Ovary (tissue), 9 donors: ENCODE measurements around the gene SEMA3B. TPM values are rescaled to one million over a fixed set of nuclear protein-coding genes. Genes with fewer than 3 reads are reported as not detected.

Experiments
- DNase-seq, 5 donors: peaks; one replicate each; pipeline ENCODE4 v3.0.0-alpha.2; 2019 to 2020
- H3K27ac ChIP-seq, 2 donors: fragments of 200-600 bp; one replicate each; pipeline versions ENCODE4 v1.5.1 to v1.8.0; 2019 to 2022
- H3K27me3 ChIP-seq: fragments of 200-600 bp; one replicate; pipeline ENCODE4 v1.8.0; 2022
- H3K36me3 ChIP-seq: fragments of 200-600 bp; sonication (generic); one replicate; pipeline ENCODE4 v1.5.1; 2019
- H3K4me1 ChIP-seq: one replicate; pipeline ENCODE4 v1.8.1; 2013; ENCODE audit warnings: mild to moderate bottlenecking, moderate library complexity; ENCODE audit not compliant: insufficient read depth
- H3K4me3 ChIP-seq: fragments of 200-600 bp; sonication (generic); one replicate; pipeline ENCODE4 v1.5.1; 2017
- H3K9me3 ChIP-seq, 2 donors: fragments of 200-600 bp in 1 of 2; sonication (generic) in 1 of 2; one replicate each; pipeline versions ENCODE4 v1.5.1 to v1.8.1; 2013 to 2019; ENCODE audit warnings: mild to moderate bottlenecking in 1 of 2, moderate library complexity in 1 of 2
- CTCF ChIP-seq, 3 donors: fragments of 450-650 bp in 2 of 3; fragments of 200-600 bp in 1 of 3; IDR thresholded peaks; one replicate each; pipeline versions ENCODE4 v1.5.1 to v1.8.0; 2016 to 2022; ENCODE audit warnings: antibody characterized with exemption in 3 of 3, mild to moderate bottlenecking in 1 of 3
- EP300 ChIP-seq: sonication (generic); formaldehyde crosslinking; IDR thresholded peaks from one replicate; pipeline ENCODE4 v1.6.1; 2017; ENCODE audit warnings: antibody characterized with exemption
- POLR2A ChIP-seq: fragments of 450-650 bp; IDR thresholded peaks from one replicate; pipeline ENCODE4 v1.6.1; 2017; ENCODE audit warnings: antibody characterized with exemption, mild to moderate bottlenecking, moderate library complexity
- WGBS, 3 donors: extraction: QIAGEN DNeasy Blood & Tissue Kit in 1 of 3; methylation state at CpG; one replicate each; pipeline versions ENCODE4 v1.1.5 to v1.1.7; 2013 to 2017; 5-methylcytosine and 5-hydroxymethylcytosine counted together
- intact Hi-C, 4 donors: fragments of 100-400 bp; cut with DNase I; formaldehyde crosslinking; loops; one replicate each; pipeline versions ENCODE4 v1.11.0 to v1.15.1; 2022 to 2023
- polyA plus RNA-seq, 2 donors: library from polyadenylated mRNA; stranded (reverse); fragments of 200-250 nt in 1 of 2; fragments of 350-450 nt in 1 of 2; fragmentation: Illumina TruSeq in 1 of 2; extraction: RNeasy Lipid Tissue Mini Kit (QIAGEN cat#74804) in 1 of 2; gene quantifications; one replicate each; pipeline ENCODE4 v1.2.3, GENCODE V29; 2013 to 2014
- total RNA-seq, 7 donors: library from RNA; depleted of rRNA in 2 of 7; stranded (reverse); fragments of >200 nt in 2 of 7; fragmentation: NEBNext Ultra II Directional in 3 of 7; extraction: Animal tissue kit (Norgen Biotek cat#: 25700) in 3 of 7; gene quantifications; one replicate each; pipeline versions ENCODE4 v1.1.0 to v1.2.4, GENCODE V29; 2016 to 2023
- donor health status: DM: no; HTN: no; CAD: no; lungs with moderate emphysema.
- donor health status: DM: no; HTN: no; CAD: no.
- donor health status: Bipolar disorder and iron deficiency.
- donor health status: DM: yes; HTN: yes; CAD: no.
- donor health status: DM: no; HTN: no; CAD: no.
- donor health status: DM: yes; HTN: yes; CAD: no.

Gene SEMA3B
- total and polyA plus RNA-seq, 9 donors = 5.0 to 224 (median 51.1) TPM

DNA sequence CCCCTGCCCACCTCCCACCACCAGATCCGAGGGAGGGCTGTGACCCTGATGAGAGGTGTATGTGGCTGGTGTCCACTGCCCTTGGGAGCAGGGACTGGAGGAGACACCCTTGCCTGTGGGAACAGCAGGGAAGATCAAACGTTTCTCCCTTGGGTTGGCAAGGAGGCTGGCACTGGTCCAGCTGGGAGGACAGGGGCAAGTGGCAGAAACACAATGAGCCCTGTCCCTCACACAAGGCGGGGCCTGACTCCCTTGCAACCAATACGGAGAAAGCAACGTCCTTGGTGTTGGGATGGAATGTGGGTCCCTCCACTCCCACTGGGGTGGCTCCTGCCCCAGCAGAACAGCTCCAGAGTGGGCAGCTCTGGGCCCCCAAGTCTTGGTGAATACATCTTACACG is 48.4 kb downstream of the SEMA3B start:
- no peak for DNase-seq
- WGBS, 3 donors = 52 to 61% (median 56%) methylated on average over 6 of the region's 6 CpGs
- H3K27ac ChIP-seq = no peak overlapping the region

GRCh38 chr3:50318163-50318562 is 49.2 kb downstream of the SEMA3B start:
- DNase-seq = no peak
- H3K9me3 ChIP-seq = no peaks in the 10 kb centered on the region
- 77 to 83% (median 77%) methylated on average over 9 to 11 of the region's 11 CpGs for WGBS, 3 donors
- H3K4me3 ChIP-seq = no peak overlapping the region
- TF ChIP-seq POLR2A (no peak), CTCF (IDR thresholded peaks at IDR 0.05) (no peak), EP300 (no peak)
- no peaks in the 10 kb centered on the region for H3K27me3 ChIP-seq
- peaks cover 22% of the 10 kb centered on the region for H3K4me1 ChIP-seq
- H3K36me3 ChIP-seq = no peaks in the 10 kb centered on the region
- no peak overlapping the region for H3K27ac ChIP-seq
- intact Hi-C loops = no loop called here

More for the DNA sequence above, 48.4 kb downstream of the SEMA3B start:
- H3K9me3 ChIP-seq = no peaks in the 10 kb centered on the region
- TF ChIP-seq EP300 (no peak), POLR2A (no peak), CTCF (IDR thresholded peaks at IDR 0.05) (no peak)
- no peak overlapping the region for H3K4me3 ChIP-seq
- no peaks in the 10 kb centered on the region for H3K27me3 ChIP-seq
- peaks cover 18% of the 10 kb centered on the region for H3K4me1 ChIP-seq
- intact Hi-C loops = no loop called here
- H3K36me3 ChIP-seq = no peaks in the 10 kb centered on the region

DNA sequence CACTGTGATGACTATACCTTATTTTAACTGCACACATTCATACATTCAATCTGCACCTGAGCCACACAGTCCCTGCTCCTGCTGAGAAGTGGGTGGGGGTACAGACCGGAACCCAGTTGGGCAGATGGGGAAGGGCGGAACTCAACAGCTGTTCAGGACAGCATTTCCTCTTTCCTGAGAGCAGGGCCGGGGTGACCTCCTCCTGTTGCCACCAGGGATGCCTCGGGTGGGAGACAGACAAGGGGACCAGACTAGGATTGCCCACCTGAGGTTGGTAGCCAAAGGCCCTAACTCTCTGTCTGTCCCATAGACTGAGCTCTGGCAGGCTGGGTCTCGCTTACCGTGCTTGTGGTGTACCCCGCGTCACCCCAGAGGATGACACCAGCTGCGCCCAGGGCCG is 49.7 kb downstream of the SEMA3B start:
- H3K9me3 ChIP-seq = no peaks in the 10 kb centered on the region
- no peak for TF ChIP-seq EP300
- TF ChIP-seq POLR2A = no peak
- TF ChIP-seq CTCF (IDR thresholded peaks at IDR 0.05) = no peak
- no peaks in the 10 kb centered on the region for H3K27me3 ChIP-seq
- no peaks in the 10 kb centered on the region for H3K36me3 ChIP-seq
- no peak overlapping the region for H3K4me3 ChIP-seq
- intact Hi-C loops = no loop called here
- DNase-seq = no peak
- H3K4me1 ChIP-seq = peaks cover 22% of the 10 kb centered on the region
- WGBS, 3 donors = 73 to 82% (median 78%) methylated on average over 10 of the region's 10 CpGs
- H3K27ac ChIP-seq = no peak overlapping the region

GRCh38 chr3:50319181-50319893 is 50.4 kb downstream of the SEMA3B start:
- Histone ChIP-seq H3K4me3 (no peak overlapping the region), H3K4me1 (peaks cover 22% of the 10 kb centered on the region), H3K27ac (no peak overlapping the region), H3K27me3 (no peaks in the 10 kb centered on the region), H3K36me3 (no peaks in the 10 kb centered on the region), H3K9me3 (no peaks in the 10 kb centered on the region)
- DNase-seq = peak in 1 of 5 donors; percentile 47
- TF ChIP-seq EP300 = no peak
- TF ChIP-seq POLR2A = no peak
- intact Hi-C loops = no loop called here
- 83 to 89% (median 89%) methylated on average over 16 of the region's 16 CpGs for WGBS, 3 donors

DNA sequence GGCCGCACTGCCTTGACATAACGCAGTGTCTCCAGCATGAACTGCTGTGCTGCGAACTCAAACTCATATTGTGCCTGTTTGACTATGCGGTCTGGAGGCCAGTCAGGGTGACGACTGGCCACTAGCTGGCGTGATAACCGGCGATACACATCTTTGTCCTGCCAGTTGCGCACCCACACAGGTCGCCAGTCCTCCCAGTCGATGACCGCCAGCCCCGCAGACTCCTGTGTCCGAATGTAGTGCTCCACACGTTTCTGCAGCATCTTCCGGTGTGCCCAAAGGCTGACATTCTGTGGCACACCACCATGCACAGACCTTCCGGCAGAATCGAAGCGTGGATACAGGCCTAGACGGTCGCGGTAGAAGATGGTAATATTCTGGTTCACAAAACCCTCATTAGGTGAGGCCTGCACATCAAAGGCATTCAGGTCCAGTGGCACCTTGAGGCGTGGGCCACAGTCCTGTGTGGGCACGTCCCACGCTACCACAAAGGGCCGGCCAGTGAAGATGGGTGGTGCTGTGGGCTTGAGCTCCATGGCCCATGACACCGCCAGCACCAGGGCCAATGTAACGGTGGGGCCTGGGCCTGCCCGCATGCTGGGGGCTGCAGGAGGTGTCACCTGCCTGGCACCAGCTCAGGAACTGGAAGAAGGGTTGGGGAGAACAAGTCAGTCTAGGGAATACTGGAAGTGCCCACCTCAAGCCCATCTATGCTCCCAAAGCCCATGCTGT is 51.1 kb downstream of the SEMA3B start:
- H3K4me1 ChIP-seq = peaks cover 22% of the 10 kb centered on the region
- no peak overlapping the region for H3K27ac ChIP-seq
- intact Hi-C loops = loop anchor here in 2 of 4 donors (2.0 to 10.0 kb wide), 2 partner anchors 17 to 55 kb away; partner anchors contain the start of genes HYAL1 (in 1 of the 2) and SEMA3B (in 1 of the 2)
- H3K9me3 ChIP-seq = no peaks in the 10 kb centered on the region
- no peaks in the 10 kb centered on the region for H3K36me3 ChIP-seq
- peak overlapping the region; percentile 65 for H3K4me3 ChIP-seq
- H3K27me3 ChIP-seq = no peaks in the 10 kb centered on the region
- TF ChIP-seq POLR2A = no peak
- no peak for TF ChIP-seq EP300
- no peak for TF ChIP-seq CTCF (IDR thresholded peaks at IDR 0.05)
- whole genome bisulfite sequencing, 3 donors = 75 to 80% (median 76%) methylated on average over 28 to 29 of the region's 29 CpGs
- DNase-seq = peak in 2 of 5 donors; percentile 51
